ENCODE data around the gene DGKZ.

The DGKZ gene

DNA sequence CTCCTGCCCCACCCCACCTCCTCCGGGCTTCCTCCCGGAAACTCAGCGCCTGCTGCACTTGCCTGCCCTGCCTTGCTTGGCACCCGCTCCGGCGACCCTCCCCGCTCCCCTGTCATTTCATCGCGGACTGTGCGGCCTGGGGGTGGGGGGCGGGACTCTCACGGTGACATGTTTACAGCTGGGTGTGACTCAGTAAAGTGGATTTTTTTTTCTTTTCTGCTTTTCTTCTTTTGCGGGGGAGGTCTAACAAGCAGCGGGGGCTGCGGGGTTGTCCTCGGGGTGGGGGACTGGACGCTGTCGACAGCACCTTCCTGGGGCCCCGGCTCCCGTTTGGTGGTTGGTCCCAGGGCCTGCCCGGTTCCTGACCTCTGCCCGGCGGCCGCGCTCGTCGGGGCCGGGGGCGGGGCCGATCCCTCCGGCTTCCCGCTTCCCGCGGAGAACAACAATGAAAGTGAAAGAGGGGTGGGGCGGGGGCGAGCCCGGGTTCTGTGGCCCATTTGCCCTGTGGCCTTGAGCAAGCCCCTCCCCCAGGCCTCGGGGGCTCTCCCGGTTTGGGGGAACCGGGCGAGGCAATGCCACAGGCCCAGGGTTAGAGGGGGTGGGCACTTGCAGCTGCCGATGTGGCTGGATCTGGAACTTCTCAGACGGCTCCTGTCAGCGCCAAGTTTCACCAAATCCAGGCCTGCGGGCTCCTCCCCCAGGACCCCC is 33.2 kb downstream of the DGKZ start:
- TF ChIP-seq, protein P1, sequence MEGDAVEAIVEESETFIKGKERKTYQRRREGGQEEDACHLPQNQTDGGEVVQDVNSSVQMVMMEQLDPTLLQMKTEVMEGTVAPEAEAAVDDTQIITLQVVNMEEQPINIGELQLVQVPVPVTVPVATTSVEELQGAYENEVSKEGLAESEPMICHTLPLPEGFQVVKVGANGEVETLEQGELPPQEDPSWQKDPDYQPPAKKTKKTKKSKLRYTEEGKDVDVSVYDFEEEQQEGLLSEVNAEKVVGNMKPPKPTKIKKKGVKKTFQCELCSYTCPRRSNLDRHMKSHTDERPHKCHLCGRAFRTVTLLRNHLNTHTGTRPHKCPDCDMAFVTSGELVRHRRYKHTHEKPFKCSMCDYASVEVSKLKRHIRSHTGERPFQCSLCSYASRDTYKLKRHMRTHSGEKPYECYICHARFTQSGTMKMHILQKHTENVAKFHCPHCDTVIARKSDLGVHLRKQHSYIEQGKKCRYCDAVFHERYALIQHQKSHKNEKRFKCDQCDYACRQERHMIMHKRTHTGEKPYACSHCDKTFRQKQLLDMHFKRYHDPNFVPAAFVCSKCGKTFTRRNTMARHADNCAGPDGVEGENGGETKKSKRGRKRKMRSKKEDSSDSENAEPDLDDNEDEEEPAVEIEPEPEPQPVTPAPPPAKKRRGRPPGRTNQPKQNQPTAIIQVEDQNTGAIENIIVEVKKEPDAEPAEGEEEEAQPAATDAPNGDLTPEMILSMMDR (IDR thresholded peaks at IDR 0.05): no peak

GRCh38 chr11:46381048-46381818 is 34.0 kb downstream of the DGKZ start, which contains the start of gene MDK:
Gene MDK, plus strand, starts transcription at chr11:46381669. Its CDS starts 389 bp downstream, at chr11:46382058.
- TF ChIP-seq, protein P1 (IDR thresholded peaks at IDR 0.05): no peak

DNA sequence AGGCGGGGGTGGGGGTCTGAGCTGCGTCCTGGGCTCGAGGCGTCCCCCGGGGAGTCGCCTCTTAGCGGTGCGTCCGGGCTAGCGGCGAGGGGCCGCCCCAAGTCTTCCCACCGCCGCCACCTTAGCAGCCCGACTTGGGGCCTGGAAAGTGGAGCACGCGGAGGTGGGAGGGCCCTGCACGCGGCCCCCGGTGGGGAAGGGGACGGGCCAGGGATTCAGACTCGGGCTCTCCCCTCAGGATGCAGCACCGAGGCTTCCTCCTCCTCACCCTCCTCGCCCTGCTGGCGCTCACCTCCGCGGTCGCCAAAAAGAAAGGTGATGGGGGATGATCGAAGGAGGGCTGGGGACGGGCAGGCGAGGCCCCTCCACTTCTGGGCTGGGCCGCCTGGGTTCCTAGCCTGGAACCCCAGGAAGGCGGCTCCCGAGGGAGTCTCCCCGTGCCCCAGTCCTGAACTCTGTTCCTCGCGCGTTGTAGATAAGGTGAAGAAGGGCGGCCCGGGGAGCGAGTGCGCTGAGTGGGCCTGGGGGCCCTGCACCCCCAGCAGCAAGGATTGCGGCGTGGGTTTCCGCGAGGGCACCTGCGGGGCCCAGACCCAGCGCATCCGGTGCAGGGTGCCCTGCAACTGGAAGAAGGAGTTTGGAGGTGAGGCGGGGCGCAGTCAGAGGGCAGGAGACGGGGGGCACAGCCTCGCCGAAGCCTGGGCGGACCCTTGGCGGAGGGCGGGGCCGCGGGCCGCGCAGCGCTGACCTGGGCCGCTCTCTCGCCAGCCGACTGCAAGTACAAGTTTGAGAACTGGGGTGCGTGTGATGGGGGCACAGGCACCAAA is 34.8 kb downstream of the DGKZ start:
- TF ChIP-seq, protein P1 (IDR thresholded peaks at IDR 0.05): no peak

- TF ChIP-seq, protein P1 (IDR thresholded peaks at IDR 0.05): peak; percentile 74
These were observed 35.6 kb downstream of the DGKZ start for GRCh38 chr11:46382646-46383403.

DNA sequence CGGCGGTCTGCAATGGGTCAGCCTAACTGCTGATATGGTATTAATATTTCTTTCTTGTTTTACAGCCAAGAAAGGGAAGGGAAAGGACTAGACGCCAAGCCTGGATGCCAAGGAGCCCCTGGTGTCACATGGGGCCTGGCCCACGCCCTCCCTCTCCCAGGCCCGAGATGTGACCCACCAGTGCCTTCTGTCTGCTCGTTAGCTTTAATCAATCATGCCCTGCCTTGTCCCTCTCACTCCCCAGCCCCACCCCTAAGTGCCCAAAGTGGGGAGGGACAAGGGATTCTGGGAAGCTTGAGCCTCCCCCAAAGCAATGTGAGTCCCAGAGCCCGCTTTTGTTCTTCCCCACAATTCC is 36.1 kb downstream of the DGKZ start:
- TF ChIP-seq, protein P1 (IDR thresholded peaks at IDR 0.05): peak; percentile 24; the same call in 1 of the 2 replicates

- TF ChIP-seq, protein P1 (IDR thresholded peaks at IDR 0.05): no peak
These were observed 36.9 kb downstream of the DGKZ start for GRCh38 chr11:46383974-46384701.

Measured in LNCAP (cell line).